Glomerular visceral epithelial cell (primary cell): ENCODE data around the gene PANX3.

Experiments used
- DNase-seq: peaks from one replicate; pipeline ENCODE4 v3.0.0-alpha.2; 2016; ENCODE audit errors: extremely low spot score

The PANX3 gene

DNA sequence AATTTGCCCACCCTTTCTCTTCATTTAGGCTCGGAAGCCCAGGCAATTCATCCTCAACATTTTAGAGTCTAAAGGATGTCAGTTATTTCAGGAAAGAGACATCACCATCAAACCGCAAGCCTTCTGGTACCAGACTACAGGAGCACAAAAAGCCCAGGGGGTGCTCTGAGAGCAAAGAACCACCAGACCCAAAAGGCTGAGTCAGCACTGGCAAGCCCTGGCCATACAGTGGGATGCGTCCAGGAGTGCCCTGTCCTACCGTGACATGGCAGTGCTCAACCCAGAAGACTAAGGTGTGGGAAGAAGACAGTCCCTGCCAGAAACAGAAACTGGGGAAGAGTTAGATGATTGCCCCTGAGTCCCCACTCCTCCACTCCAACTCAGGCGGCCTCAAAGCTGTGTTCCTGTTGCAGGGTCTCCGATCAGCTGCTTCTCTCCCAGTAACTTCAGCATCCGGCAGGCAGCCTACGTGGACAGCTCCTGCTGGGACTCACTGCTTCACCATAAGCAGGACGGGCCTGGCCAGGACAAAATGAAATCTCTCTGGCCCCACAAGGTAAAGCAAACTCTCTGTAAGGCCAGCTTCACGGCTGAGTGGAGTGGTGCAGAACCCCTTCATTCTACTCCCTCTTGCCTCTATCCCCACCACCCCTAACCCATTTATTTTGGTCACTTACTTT, 1.5 kb downstream of the PANX3 start:
- no peak for DNase-seq

- no peak for DNase-seq
Observed at GRCh38 chr11:124618863-124619262, 7.6 kb downstream of the PANX3 start.

- DNase-seq, result peak; percentile 83
Observed at GRCh38 chr11:124622531-124623451, 11.6 kb downstream of the PANX3 start, which contains the start of gene TBRG1. TBRG1 (plus strand) TSS chr11:124622864; CDS start chr11:124623084, 220 bp downstream.

DNA sequence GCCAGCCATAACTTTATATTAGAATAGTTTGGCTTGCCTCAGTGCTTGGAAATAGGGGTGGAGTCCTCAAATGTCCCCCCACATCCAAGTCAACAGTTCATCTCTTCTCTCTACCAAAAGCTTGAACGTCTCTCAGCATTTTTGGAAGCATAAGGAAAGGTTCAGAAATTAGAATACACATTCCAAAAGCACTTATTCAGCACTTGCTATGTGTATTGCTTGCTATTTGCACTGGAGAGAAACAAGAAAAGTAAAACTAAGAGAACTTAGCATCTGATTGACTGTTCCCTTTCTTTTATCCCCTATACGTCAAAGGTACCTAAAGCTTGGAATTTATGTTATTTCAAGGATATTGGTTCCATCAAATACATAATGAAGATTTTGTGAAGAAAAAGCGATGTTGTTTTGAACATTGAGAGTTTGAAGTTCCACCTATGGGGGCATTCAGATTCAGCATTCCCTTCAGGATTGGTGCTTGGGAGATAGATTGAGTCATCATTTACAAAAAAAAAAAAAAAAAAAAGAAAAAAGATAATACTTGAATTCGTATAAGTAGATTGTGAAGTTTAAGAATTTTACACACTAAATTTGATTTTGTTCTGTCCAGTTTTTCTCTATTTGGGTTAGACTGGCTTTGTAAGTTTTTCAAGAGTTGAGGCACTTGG, 12.8 kb downstream of the PANX3 start:
- no peak for DNase-seq

DNA sequence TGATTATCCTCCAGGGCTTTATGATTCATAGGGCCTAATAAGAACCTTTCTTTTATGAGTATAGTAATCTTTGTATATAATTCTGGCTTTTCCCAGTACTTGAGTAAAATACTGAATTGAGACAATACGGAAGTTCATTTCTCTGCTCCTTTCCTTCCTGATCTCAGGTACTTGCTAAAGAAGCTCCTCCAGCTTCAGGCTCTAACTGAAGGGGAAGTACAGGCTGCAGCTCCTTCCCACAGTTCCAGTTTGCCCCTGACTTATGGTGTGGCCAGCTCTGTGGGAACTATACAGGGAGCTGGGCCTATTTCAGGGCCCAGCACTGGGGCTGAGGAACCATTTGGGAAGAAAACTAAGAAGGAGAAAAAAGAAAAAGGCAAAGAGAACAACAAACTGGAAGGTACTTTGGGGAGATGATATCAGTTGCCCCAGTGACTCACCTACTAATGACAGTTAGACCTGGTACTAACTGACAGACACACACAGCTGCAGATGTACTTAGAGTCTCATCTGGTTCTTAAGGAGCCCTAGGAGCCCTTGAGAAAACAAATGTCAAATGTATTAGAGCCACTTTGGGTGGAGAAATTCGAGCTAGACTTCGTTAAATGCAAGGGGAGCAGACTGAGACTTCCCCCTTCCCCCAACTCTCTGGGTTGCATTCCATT, 14.4 kb downstream of the PANX3 start:
- no peak for DNase-seq

- DNase-seq, result no peak
Observed at GRCh38 chr11:124627546-124627945, 16.3 kb downstream of the PANX3 start.

DNA sequence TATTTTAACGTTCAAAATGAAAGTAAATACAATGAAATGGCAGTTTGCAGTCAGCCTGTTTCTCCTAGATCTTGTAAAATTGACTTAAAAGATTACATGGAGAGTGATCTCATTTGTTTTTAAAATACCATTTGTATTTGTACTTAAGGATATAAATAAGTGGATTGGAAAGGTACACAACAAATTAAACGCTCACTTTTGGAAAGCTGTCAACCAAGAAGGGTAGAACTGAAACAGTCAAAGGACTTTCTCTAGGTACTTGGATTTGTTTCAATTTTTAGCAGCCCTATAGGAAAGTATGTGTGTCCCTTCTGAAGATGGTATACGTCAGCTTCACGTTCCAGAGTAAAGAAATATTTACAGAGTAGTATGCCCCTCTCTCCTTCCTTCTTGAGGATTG, 18.7 kb downstream of the PANX3 start:
- no peak for DNase-seq

DNA sequence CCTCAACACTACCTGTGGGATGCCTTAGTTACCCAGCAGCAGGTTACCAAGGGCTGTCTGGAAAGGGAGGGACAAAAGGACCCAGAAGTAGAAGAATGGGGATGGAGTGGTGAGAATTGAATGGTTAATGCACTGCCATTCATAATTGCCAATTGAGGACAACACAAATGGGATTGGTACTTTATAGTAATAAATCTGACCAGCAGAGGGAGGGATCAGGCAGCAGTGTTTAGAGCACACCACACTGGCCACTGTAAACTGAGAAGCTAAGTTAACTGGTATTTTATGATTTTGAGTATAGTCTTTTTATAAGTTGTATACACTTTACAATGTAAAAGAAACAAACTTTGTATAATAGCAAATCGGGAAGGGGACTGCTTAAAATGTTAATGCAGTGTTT, 22.1 kb downstream of the PANX3 start:
- DNase-seq, result no peak

DNA sequence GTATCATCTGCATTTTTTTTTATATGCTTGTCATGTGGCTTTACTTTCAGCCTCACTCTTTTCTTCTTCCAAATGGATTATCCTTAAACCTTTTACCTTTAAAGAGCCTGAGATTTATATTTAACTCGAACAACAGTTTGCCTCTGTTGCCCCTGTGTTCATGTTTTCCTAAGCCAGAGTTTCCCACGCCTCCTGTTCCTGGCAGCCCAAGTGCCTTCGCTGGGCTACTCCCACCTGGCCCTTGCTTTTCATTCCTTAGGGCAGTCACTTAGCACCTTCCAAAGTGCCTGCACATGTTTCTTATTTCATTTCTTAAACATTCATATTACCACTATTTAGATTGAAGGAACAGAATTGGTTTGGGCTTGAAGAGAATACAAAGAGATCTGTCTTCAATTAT, 24.7 kb downstream of the PANX3 start:
- DNase-seq, result no peak

DNA sequence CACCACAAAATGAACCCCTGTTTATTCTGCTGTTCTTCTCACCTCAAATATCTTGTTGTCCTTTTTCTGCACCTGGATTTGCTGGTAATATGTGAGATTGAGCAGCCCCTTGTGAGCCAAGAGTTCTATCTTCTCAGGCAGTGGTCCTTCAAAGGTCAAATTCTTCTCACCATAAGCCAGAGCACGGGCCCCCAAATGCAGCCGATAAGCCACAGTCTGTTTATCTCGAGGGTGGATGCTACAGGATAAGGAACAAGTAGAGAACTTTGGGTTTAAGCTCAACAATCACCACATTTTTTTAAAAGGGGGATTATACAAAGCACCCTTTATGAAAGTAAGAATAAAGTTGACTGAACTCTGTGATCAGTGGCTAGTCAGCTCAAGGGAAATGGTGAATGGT, 27.3 kb downstream of the PANX3 start:
- DNase-seq, result no peak

DNA sequence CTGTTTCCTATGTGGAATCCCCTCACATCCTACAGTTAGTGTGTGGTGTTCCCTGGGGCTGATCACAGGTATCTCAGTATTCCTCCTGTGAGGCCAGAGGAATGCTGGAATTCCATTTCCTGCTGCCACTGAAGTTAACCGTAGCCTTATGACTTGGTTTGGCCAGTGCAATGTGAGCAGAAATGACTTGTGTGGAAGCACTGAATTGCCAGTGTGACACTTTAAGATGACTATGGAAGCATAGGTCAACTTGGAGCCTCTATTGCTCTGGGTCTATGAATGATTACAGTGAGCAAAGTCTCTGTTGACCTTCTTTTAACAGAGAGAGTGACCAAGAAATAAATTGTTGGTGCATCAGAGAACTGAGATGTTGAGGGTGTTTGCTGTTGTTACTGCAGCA, 28.0 kb downstream of the PANX3 start:
- DNase-seq, result no peak

DNA sequence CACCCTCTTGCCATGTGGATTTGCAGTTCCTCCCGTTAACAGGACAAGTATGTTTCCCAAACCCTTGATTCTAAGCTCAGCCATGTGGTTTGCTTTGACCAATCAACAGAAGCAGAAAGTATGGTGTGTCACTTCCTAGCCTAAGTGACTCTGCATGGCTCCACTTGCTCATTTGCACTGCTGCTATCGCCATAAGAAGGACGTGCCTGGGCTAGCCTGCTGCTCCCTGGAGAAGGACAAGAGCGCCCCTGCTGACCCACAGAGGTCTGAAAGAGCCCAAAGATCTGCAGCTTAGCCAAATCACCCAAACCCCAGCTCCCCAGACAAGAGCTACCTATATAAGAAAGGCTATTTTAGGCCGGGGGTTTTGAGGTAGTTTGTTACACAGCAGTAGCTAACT, 29.4 kb downstream of the PANX3 start:
- no peak for DNase-seq

GRCh38 chr11:124642628-124643027, 31.4 kb downstream of the PANX3 start:
- DNase-seq, result no peak

DNA sequence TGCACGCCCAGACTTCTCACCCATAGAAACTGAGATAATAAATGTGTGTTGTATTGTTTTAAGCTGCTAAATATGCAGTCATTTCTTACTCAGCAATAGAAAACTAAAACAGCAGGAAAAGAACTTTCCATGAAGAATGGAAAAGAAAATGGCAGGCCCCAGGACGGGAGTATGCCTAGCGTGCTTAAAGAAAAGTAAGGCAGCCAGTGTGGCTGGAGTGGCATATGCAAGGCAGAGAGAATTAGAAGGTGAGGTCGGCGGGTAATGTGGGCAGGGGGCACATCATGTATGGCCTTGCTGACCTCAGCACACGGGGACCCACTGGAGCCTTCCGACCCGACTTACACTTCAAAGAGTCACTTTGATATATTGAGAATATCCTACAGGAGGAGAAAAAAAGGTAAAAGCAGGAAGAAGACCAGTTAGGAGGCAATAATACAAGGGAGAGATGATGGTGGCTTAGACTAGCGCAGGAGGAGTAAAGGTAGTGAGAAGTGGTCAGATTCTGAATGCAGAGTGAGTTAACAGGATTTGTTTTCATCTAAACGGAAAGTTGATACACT, 31.9 kb downstream of the PANX3 start:
- DNase-seq, result no peak

DNA sequence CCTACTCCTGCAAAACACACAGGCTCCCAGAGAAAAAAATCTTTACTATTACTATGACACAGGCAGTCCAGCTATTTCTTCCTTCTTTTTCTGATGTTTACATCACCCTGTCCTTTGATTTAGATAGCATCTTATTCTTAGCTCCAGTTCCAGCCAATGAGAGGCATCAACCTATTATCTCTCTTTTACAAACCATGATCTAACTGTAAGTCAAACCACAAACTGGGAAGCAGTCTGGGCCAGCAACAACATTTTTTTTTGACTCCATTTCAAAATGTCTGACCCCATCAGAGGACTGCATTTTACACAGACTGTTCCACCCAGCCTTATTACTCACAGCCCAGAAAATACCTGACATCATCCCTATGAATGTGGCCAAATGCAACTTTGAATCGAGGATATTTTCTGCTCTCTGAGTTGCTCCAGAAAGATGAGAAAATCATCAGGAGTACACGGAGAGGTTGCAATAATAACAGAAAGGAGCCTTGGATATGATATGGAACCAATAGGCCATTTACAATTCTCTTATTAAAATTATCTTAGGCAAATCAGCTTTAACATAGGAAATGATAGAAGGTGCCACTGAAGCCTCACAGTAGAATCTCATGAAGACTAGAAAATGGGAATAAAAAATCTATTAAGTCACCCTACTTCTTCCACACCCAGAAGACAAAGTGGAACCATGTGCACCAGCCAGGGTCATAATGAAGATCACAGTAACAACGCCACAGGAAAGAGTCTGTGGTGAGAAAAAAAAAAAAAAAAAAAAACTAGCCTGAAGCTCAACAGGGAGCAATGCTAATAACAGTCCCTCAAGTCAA, 32.6 kb downstream of the PANX3 start:
- DNase-seq, result peak; percentile 20

GRCh38 chr11:124644426-124645280, 33.4 kb downstream of the PANX3 start:
- peak; percentile 70 for DNase-seq

- no peak for DNase-seq
Observed at GRCh38 chr11:124646148-124646547, 34.9 kb downstream of the PANX3 start.

DNA sequence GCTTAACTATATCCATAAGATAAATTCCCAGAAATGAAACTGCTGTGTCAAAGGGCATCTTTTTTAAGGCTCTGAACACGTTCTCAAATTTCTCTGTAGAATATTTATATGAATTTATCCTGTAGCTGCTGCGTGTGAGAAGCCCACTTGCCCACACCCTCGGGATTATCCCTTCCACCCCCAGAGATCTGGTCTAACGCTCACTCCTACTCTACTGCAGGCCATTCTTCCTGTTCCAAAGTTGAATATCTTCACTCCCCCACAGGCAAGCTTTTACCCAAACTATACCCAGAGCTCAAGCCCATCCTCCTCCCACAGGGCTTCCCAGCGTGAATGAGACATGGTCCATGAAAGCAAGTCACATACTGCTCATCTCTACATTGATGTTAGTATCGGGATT, 37.4 kb downstream of the PANX3 start:
- DNase-seq, result no peak

- DNase-seq, result no peak
Observed at GRCh38 chr11:124656774-124657630, 45.8 kb downstream of the PANX3 start.
